Measurements from ENCODE around the gene CCDC3.

The CCDC3 gene

DNA sequence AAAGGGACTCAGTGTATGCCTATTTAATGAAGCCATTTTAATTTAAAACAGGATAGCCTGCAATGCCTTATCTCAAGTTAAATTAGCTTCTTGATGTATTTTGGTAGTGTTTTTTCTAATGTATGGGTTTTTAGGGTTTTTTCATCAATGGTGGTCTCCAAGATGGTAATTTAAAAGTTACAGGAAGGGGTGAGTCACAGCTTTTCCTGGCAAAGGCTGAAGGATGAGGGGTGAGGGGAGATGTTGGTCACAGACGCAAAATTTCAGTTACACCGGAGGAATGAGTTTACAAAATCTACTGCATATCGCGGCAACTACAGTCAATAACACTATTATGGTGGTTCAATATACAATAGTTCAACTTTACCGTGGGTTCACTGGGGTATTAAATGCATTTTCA lies 31.6 kb downstream of the CCDC3 start:
- DNase-seq, result no peak
- TF ChIP-seq, protein P1, sequence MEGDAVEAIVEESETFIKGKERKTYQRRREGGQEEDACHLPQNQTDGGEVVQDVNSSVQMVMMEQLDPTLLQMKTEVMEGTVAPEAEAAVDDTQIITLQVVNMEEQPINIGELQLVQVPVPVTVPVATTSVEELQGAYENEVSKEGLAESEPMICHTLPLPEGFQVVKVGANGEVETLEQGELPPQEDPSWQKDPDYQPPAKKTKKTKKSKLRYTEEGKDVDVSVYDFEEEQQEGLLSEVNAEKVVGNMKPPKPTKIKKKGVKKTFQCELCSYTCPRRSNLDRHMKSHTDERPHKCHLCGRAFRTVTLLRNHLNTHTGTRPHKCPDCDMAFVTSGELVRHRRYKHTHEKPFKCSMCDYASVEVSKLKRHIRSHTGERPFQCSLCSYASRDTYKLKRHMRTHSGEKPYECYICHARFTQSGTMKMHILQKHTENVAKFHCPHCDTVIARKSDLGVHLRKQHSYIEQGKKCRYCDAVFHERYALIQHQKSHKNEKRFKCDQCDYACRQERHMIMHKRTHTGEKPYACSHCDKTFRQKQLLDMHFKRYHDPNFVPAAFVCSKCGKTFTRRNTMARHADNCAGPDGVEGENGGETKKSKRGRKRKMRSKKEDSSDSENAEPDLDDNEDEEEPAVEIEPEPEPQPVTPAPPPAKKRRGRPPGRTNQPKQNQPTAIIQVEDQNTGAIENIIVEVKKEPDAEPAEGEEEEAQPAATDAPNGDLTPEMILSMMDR (IDR thresholded peaks at IDR 0.05; ENCODE audit: low read depth, low read length), result no peak
- no peak overlapping the region for H3K4me3 ChIP-seq (ENCODE audit: low read depth, low read length)

DNA sequence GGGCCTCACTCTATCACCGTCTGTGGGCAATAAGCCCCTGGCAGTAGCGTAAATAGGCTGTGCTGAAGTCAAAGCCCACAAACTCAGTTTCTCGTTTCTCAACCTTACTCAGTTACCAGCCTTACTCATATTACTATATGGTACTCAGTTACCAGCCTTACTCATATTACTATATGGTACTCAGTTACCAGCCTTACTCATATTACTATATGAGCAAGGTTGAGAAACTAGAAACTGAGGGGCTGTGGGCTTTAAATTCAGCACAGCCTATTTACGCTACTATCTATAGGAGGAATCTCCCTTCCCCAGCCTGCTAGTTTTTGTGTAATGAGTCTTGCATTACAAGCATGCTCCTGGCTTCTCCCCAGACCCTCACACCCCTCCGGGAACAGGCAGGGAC lies 35.4 kb downstream of the CCDC3 start:
- H3K9me3 ChIP-seq (ENCODE audit: severe bottlenecking), result no peaks in the 10 kb centered on the region
- H3K36me3 ChIP-seq, result no peaks in the 10 kb centered on the region
- DNase-seq, result no peak
- H3K4me3 ChIP-seq (ENCODE audit: low read depth, low read length), result no peak overlapping the region
- TF ChIP-seq, protein P1 (IDR thresholded peaks at IDR 0.05; ENCODE audit: low read depth, low read length), result no peak
- no peaks in the 10 kb centered on the region for H3K27me3 ChIP-seq (ENCODE audit: insufficient read depth, low read depth, severe bottlenecking)
- H3K27ac ChIP-seq, result no peak overlapping the region

More for the DNA sequence above, 31.6 kb downstream of the CCDC3 start:
- Histone ChIP-seq H3K27ac (no peak overlapping the region), H3K9me3 (ENCODE audit: severe bottlenecking) (no peaks in the 10 kb centered on the region), H3K27me3 (ENCODE audit: insufficient read depth, low read depth, severe bottlenecking) (no peaks in the 10 kb centered on the region), H3K36me3 (no peaks in the 10 kb centered on the region)

DNA sequence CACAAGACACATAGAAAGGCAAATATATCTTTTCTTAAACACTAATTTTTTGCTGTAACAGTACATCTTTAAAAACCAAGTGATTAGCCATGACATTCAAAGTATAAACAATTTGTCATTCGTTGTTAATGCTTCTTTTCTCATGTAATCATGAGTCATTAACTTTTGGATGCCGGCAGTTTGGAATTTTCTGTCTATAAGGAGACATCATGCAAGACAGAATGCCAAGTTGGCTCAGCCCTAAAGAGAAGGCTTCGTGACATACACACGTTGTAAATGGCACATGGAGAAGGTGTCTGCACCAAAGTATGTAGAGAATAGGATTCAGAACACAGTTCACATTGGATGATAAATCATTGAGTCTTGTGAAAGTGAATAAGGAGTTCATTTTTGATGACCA lies 35.9 kb downstream of the CCDC3 start:
- Histone ChIP-seq H3K4me3 (ENCODE audit: low read depth, low read length) (no peak overlapping the region), H3K27me3 (ENCODE audit: insufficient read depth, low read depth, severe bottlenecking) (no peaks in the 10 kb centered on the region), H3K36me3 (no peaks in the 10 kb centered on the region), H3K27ac (no peak overlapping the region), H3K9me3 (ENCODE audit: severe bottlenecking) (no peaks in the 10 kb centered on the region)
- TF ChIP-seq, protein P1 (IDR thresholded peaks at IDR 0.05; ENCODE audit: low read depth, low read length), result no peak
- no peak for DNase-seq

DNA sequence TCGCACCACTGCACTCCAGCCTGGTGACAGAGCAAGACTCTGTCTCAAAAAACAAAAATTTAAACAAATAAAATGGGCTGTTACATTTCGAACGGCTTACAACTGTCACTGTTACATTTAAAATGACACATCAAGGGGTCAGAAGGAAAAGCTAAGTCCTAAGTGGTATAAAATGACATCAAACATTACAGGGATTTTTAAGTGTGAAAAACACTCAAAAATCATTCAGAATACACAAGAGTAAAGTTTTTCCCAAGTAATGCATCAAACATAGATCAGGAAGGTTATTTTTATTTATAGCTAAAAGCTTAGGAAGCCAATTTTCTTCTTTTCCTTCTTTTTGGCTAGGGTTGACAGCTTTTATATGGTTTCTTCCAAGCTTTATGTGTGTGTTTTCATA lies 39.0 kb downstream of the CCDC3 start:
- Histone ChIP-seq H3K4me3 (ENCODE audit: low read depth, low read length) (no peak overlapping the region), H3K36me3 (no peaks in the 10 kb centered on the region), H3K27me3 (ENCODE audit: insufficient read depth, low read depth, severe bottlenecking) (no peaks in the 10 kb centered on the region), H3K9me3 (ENCODE audit: severe bottlenecking) (no peaks in the 10 kb centered on the region), H3K27ac (no peak overlapping the region)
- no peak for DNase-seq
- TF ChIP-seq, protein P1 (IDR thresholded peaks at IDR 0.05; ENCODE audit: low read depth, low read length), result no peak

DNA sequence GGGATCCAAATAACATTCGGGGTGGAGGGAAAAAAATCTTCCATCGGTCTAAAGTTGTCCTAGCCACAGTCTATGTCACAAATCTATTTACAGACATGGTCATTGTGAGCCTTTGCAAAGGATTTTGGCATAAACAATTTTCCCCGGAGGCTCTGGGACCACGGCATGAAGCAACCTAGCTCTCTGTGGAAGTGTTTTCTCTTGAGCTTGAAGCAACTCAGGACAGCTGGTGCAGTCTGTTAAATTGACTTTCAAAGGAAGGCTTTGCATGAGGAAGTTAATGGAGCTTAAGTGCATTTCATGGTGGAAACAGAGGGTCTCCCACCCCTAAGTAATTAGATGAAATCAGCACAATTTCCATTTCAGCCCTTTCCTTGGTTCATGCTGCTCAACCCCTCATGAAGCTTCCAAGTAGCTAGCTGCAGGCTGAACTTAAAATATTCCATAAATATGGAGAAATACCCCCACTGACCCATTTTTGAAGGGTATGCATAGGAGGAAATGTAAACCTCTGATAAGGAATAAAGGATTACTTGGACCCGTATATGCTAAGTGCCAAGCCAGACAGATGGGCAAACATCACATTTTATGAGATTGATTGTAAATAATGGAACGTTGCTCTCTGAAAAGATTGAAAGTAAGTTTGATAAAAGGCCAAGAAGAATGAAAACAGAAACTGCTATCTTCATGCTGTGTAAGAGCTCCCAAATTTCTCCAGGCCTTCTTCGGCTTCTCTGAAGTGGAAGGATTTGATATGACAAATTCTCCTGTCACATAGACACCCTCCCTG lies 39.9 kb downstream of the CCDC3 start:
- no peak for DNase-seq
- TF ChIP-seq, protein P1 (IDR thresholded peaks at IDR 0.05; ENCODE audit: low read depth, low read length), result no peak
- Histone ChIP-seq H3K27me3 (ENCODE audit: insufficient read depth, low read depth, severe bottlenecking) (no peaks in the 10 kb centered on the region), H3K36me3 (no peaks in the 10 kb centered on the region), H3K9me3 (ENCODE audit: severe bottlenecking) (no peaks in the 10 kb centered on the region), H3K4me3 (ENCODE audit: low read depth, low read length) (no peak overlapping the region), H3K27ac (no peak overlapping the region)

DNA sequence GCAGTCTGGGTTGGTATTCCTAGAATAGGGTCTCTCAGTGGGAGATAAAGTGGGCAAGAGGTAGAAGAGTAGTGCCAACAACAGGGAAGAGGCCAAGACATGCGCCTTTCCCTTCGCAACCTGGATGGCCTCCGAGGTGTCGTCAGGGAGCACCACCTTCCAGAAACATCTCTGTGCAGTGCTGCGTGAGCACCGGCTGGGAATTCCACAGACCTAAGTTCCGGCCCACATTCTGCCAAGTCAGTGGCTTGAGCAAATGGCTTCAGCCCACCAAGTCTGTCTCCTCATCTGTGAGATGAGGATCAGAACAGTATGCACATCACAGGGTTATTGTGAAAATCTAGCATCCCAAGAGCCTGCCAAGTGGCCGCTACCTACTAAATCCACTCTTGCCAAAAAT lies 40.6 kb downstream of the CCDC3 start:
- Histone ChIP-seq H3K27me3 (ENCODE audit: insufficient read depth, low read depth, severe bottlenecking) (no peaks in the 10 kb centered on the region), H3K27ac (no peak overlapping the region), H3K4me3 (ENCODE audit: low read depth, low read length) (no peak overlapping the region), H3K9me3 (ENCODE audit: severe bottlenecking) (no peaks in the 10 kb centered on the region), H3K36me3 (no peaks in the 10 kb centered on the region)
- TF ChIP-seq, protein P1 (IDR thresholded peaks at IDR 0.05; ENCODE audit: low read depth, low read length), result no peak
- no peak for DNase-seq

All from WERI-Rb-1 (cell line).